Body of pancreas (tissue), 4 donors: ENCODE data around the gene CDKL5. TPM values are rescaled to one million over a fixed set of nuclear protein-coding genes. Genes with fewer than 3 reads are reported as not detected.

Experiments used
- ATAC-seq: fragments of 150-250 bp; one replicate; pipeline ENCODE4 v1.9.1; 2016
- DNase-seq, 4 donors: peaks; one replicate each; pipeline ENCODE4 v3.0.0-alpha.2; 2019
- H3K27ac ChIP-seq, 4 donors: fragments of 200-600 bp; sonication (generic); 1 replicate in 3 of 4; 2 replicates in 1 of 4; pipeline versions ENCODE4 v1.5.1 to v1.6.1; 2016 to 2019; ENCODE audit warnings: mild to moderate bottlenecking in 1 of 4, mixed read lengths in 1 of 4, moderate library complexity in 1 of 4
- H3K27me3 ChIP-seq, 2 donors: fragments of 200-600 bp; sonication (generic); one replicate each; pipeline ENCODE4 v1.6.0; 2016; ENCODE audit warnings: mild to moderate bottlenecking in 1 of 2
- H3K36me3 ChIP-seq, 2 donors: fragments of 200-600 bp; sonication (generic); replicated peaks in 1 of 2; 2 replicates each; pipeline ENCODE4 v1.5.1; 2016; ENCODE audit warnings: low read depth in 2 of 2; ENCODE audit not compliant: insufficient read depth in 1 of 2
- H3K4me1 ChIP-seq: fragments of 200-600 bp; sonication (generic); one replicate; pipeline ENCODE4 v1.6.0; 2016
- H3K4me3 ChIP-seq, 2 donors: fragments of 200-600 bp; sonication (generic); 1 replicate in 1 of 2; 2 replicates in 1 of 2; pipeline ENCODE4 v1.5.1; 2016 to 2019
- H3K9me3 ChIP-seq, 3 donors: fragments of 200-600 bp; sonication (generic); 1 replicate in 2 of 3; 2 replicates in 1 of 3; pipeline ENCODE4 v1.5.1; 2016
- POLR2A ChIP-seq, 3 donors: fragments of 450-650 bp; IDR thresholded peaks; one replicate each; pipeline ENCODE4 v1.6.1; 2016; ENCODE audit warnings: antibody characterized with exemption in 3 of 3, mild to moderate bottlenecking in 2 of 3
- WGBS, 2 donors: methylation state at CpG; one replicate each; pipeline ENCODE4 v1.1.5; 2017; 5-methylcytosine and 5-hydroxymethylcytosine counted together
- intact Hi-C: fragments of 100-400 bp; cut with DNase I; formaldehyde crosslinking; loops from one replicate; pipeline ENCODE4 v1.15.1; 2023
- total RNA-seq, 2 donors: library from RNA; depleted of rRNA; stranded (reverse); fragments of >200 nt; gene quantifications; one replicate each; pipeline ENCODE4 v1.1.0, GENCODE V29; 2016
- TF ChIP-seq, protein P1 (sequence below), 7 experiments: fragments of 450-650 bp in 4 of 7; fragments of 200-600 bp in 3 of 7; sonication (generic) in 3 of 7; IDR thresholded peaks; one replicate each; pipeline ENCODE4 v1.5.1; 2016 to 2019; ENCODE audit warnings: antibody characterized with exemption in 7 of 7

Gene CDKL5
- total RNA-seq, 2 donors from 2014 or later = 3.6 to 5.7 TPM

DNA sequence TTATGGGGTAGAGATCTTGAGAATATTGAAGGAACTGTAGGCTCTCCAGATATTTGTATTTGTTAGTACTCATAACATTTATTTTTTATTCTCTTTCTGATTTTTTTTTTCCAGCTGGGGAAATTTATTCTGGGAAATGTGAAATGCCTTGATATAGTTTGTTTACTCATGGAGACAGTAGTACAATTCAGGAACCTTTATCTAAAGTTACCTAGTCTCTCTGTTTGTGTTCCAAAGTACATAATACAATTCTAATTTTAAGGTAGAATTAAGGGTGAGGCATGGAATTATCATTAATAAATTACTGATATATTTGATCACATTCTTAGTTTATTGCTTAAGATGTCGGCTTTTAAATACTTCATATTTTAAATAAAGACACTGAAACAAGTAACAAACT lies 132.5 kb downstream of the CDKL5 start:
- 11 to 35% methylated on average over 1 of the region's 1 CpG for WGBS, 2 donors

DNA sequence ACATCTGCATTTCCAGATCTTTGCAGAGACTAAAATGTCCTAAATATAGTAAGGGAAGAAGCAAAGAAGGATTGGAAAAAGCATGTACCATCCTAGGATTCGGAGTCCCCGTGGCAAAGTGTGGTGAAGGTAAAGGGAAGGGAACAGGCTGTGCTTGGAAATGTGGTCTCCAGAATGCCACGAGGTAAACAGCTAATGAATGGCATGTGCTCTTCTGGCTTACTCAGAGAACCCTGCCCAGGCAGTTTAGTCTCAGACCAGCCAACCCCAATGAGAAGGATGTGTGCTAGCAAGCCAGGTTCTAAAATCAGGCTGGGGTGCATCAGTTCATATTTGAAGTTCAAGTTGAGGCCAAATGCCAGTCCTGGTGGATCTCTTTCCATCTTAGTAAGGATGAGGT lies 133.4 kb downstream of the CDKL5 start:
- TF ChIP-seq, protein P1, sequence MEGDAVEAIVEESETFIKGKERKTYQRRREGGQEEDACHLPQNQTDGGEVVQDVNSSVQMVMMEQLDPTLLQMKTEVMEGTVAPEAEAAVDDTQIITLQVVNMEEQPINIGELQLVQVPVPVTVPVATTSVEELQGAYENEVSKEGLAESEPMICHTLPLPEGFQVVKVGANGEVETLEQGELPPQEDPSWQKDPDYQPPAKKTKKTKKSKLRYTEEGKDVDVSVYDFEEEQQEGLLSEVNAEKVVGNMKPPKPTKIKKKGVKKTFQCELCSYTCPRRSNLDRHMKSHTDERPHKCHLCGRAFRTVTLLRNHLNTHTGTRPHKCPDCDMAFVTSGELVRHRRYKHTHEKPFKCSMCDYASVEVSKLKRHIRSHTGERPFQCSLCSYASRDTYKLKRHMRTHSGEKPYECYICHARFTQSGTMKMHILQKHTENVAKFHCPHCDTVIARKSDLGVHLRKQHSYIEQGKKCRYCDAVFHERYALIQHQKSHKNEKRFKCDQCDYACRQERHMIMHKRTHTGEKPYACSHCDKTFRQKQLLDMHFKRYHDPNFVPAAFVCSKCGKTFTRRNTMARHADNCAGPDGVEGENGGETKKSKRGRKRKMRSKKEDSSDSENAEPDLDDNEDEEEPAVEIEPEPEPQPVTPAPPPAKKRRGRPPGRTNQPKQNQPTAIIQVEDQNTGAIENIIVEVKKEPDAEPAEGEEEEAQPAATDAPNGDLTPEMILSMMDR (IDR thresholded peaks at IDR 0.05) = no peak
- no peak for TF ChIP-seq POLR2A (IDR thresholded peaks at IDR 0.05)
- intact Hi-C loops = no loop called here
- Histone ChIP-seq H3K4me1 (peaks cover 9% of the 10 kb centered on the region), H3K36me3 (no peaks in the 10 kb centered on the region), H3K27ac (no peak overlapping the region), H3K27me3 (no peaks in the 10 kb centered on the region), H3K4me3 (no peak overlapping the region), H3K9me3 (no peaks in the 10 kb centered on the region)
- ATAC-seq (no peak), DNase-seq (no peak)
- WGBS, 2 donors = 59 to 65% methylated on average over 3 of the region's 3 CpGs

More for the DNA sequence above, 132.5 kb downstream of the CDKL5 start:
- Histone ChIP-seq H3K27ac (no peak overlapping the region), H3K4me3 (no peak overlapping the region), H3K9me3 (no peaks in the 10 kb centered on the region), H3K36me3 (no peaks in the 10 kb centered on the region), H3K4me1 (peaks cover 9% of the 10 kb centered on the region), H3K27me3 (no peaks in the 10 kb centered on the region)
- no peak for DNase-seq
- TF ChIP-seq, protein P1 (IDR thresholded peaks at IDR 0.05) = no peak
- TF ChIP-seq POLR2A (IDR thresholded peaks at IDR 0.05) = no peak
- intact Hi-C loops = no loop called here
- no peak for ATAC-seq

DNA sequence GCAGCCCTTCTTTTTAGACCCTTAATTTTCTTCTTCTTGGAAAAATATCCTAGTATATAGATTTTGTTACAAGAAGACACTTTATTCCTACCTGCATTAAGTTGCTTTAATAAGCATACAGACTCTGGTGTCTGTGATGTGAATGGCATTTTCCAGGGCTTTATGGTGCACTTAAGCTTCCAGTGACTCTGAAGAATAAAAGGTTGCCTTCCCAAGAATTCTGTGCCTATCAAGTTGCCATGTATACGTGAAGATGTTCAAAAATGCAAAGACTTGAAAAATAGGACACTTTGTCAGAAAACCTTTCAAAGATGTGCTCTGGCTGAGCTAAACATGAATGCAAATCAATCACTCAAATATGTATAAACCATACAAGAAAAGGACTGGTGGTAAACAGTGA lies 135.6 kb downstream of the CDKL5 start:
- no peaks in the 10 kb centered on the region for H3K36me3 ChIP-seq
- no peak for DNase-seq
- no peak for TF ChIP-seq POLR2A (IDR thresholded peaks at IDR 0.05)
- TF ChIP-seq, protein P1 (IDR thresholded peaks at IDR 0.05) = no peak
- H3K27ac ChIP-seq = no peak overlapping the region
- H3K9me3 ChIP-seq = no peaks in the 10 kb centered on the region
- ATAC-seq = no peak
- peaks cover 9% of the 10 kb centered on the region for H3K4me1 ChIP-seq
- H3K27me3 ChIP-seq = no peaks in the 10 kb centered on the region
- 93% methylated on average over 1 of the region's 1 CpG for WGBS, 2 donors
- no peak overlapping the region for H3K4me3 ChIP-seq
- intact Hi-C loops = no loop called here

DNA sequence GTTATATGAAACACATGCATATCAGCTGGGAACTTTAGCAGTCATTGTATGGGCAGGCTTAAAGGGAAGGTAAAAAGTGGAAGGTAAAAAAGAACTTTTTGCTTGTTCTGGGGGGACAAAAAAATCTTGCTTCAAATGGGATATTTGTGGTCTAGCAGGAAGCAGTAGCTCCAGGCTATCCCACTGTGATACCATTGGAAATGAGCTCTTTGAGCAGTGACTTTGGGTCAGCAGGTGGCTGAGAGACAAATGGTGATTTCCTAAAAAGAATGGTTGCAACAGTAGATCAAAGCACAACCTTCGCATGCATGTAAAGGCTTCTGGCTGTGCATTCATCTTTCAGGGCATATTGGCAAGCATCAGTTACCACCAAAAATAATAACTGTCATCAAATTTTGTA lies 140.3 kb downstream of the CDKL5 start:
- no peak overlapping the region for H3K4me3 ChIP-seq
- no peaks in the 10 kb centered on the region for H3K36me3 ChIP-seq
- H3K27ac ChIP-seq = no peak overlapping the region
- no peaks in the 10 kb centered on the region for H3K9me3 ChIP-seq
- ATAC-seq (no peak), DNase-seq (no peak)
- TF ChIP-seq, protein P1 (IDR thresholded peaks at IDR 0.05) = no peak
- no peak for TF ChIP-seq POLR2A (IDR thresholded peaks at IDR 0.05)
- H3K27me3 ChIP-seq = no peaks in the 10 kb centered on the region
- H3K4me1 ChIP-seq = no peaks in the 10 kb centered on the region
- WGBS, 2 donors = 89 to 100% methylated on average over 1 of the region's 1 CpG
- intact Hi-C loops = no loop called here

DNA sequence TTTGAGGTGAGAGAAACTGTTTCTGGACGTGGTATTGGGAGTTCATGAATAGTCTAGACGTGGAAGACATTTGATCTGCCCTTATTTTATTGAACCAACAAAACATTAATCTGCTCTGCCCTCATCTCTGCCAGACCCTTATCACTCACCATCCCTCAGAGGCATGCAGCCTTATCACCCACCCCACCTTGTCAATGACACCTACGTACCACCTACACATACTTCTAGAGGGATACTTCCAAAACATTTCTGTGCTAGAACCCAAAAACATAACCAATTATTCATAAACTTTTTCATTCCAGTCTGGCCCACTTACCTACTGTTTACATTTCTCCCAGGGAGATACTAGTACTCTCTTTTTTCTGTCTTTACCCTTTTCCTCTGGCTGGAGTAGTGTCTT lies 141.3 kb downstream of the CDKL5 start:
- TF ChIP-seq POLR2A (IDR thresholded peaks at IDR 0.05) = no peak
- TF ChIP-seq, protein P1 (IDR thresholded peaks at IDR 0.05) = no peak
- intact Hi-C loops = no loop called here
- H3K4me3 ChIP-seq = no peak overlapping the region
- no peaks in the 10 kb centered on the region for H3K4me1 ChIP-seq
- no peaks in the 10 kb centered on the region for H3K9me3 ChIP-seq
- 74 to 84% methylated on average over 3 of the region's 3 CpGs for WGBS, 2 donors
- H3K27ac ChIP-seq = no peak overlapping the region
- DNase-seq = no peak
- ATAC-seq = no peak
- H3K27me3 ChIP-seq = no peaks in the 10 kb centered on the region
- no peaks in the 10 kb centered on the region for H3K36me3 ChIP-seq
